ENCODE results near the gene MGRN1. TPM values are rescaled to one million over a fixed set of nuclear protein-coding genes. Genes with fewer than 3 reads are reported as not detected.

MGRN1 gene
- total and polyA plus RNA-seq, 2 experiments from 2014 or later: 14.0 to 26.4 TPM

GRCh38 chr16:4673387-4674046 lies 48.9 kb downstream of the MGRN1 start:
- Histone ChIP-seq H3K9me2 (ENCODE audit: insufficient read depth) (no peaks in the 10 kb centered on the region), H2AFZ (no peak overlapping the region), H3K27me3 (replicated peaks; ENCODE audit: insufficient read depth) (no peaks in the 10 kb centered on the region), H3K4me1 (ENCODE audit: insufficient read depth) (no peaks in the 10 kb centered on the region), H3K4me3 (no peak overlapping the region), H4K20me1 (ENCODE audit: insufficient read depth) (no peaks in the 10 kb centered on the region), H3K9me3 (ENCODE audit: low read depth) (no peaks in the 10 kb centered on the region), H3K36me3 (ENCODE audit: low read depth) (peaks cover 20% of the 10 kb centered on the region), H3F3A (ENCODE audit: insufficient read depth) (no peaks in the 10 kb centered on the region), H3K27ac (no peak overlapping the region), H3K79me2 (ENCODE audit: insufficient read depth) (no peaks in the 10 kb centered on the region), H3K4me2 (ENCODE audit: unreplicated experiment) (no peak overlapping the region), H3K9ac (no peak overlapping the region)
- DNase-seq: no peak
- WGBS, 2 experiments (ENCODE audit: low coverage in 1 of 2, low lambda C conversion rate in 2 of 2, missing lambda C conversion rate in 2 of 2): 92% methylated on average over 29 to 33 of the region's 33 CpGs
- TF ChIP-seq EZH2 (IDR thresholded peaks at IDR 0.05; ENCODE audit: insufficient read depth, poor library complexity, severe bottlenecking): no peak
- TF ChIP-seq EZH2phosphoT487 (IDR thresholded peaks at IDR 0.05; ENCODE audit: insufficient read depth, low read depth): no peak
- in situ Hi-C loops (cut with MboI): no loop called here

GRCh38 chr16:4674926-4675530 lies 50.4 kb downstream of the MGRN1 start:
- no peak overlapping the region for H3K9ac ChIP-seq
- no peaks in the 10 kb centered on the region for H3K4me1 ChIP-seq (ENCODE audit: insufficient read depth)
- no peak overlapping the region for H2AFZ ChIP-seq
- H3K4me3 ChIP-seq: no peak overlapping the region
- H3K36me3 ChIP-seq (ENCODE audit: low read depth): peaks cover 7% of the 10 kb centered on the region; the same call in 1 of the 2 replicates
- H3K79me2 ChIP-seq (ENCODE audit: insufficient read depth): no peaks in the 10 kb centered on the region
- WGBS, 2 experiments (ENCODE audit: low coverage in 1 of 2, low lambda C conversion rate in 2 of 2, missing lambda C conversion rate in 2 of 2): 89 to 91% methylated on average over 9 of the region's 9 CpGs
- no peak for DNase-seq
- TF ChIP-seq EZH2 (IDR thresholded peaks at IDR 0.05; ENCODE audit: insufficient read depth, poor library complexity, severe bottlenecking) (no peak), EZH2phosphoT487 (IDR thresholded peaks at IDR 0.05; ENCODE audit: insufficient read depth, low read depth) (no peak)
- no peaks in the 10 kb centered on the region for H4K20me1 ChIP-seq (ENCODE audit: insufficient read depth)
- H3K4me2 ChIP-seq (ENCODE audit: unreplicated experiment): no peak overlapping the region
- no peaks in the 10 kb centered on the region for H3K9me2 ChIP-seq (ENCODE audit: insufficient read depth)
- no peak overlapping the region for H3K27ac ChIP-seq
- in situ Hi-C loops (cut with MboI): no loop called here
- no peaks in the 10 kb centered on the region for H3F3A ChIP-seq (ENCODE audit: insufficient read depth)
- H3K9me3 ChIP-seq (ENCODE audit: low read depth): no peaks in the 10 kb centered on the region
- H3K27me3 ChIP-seq (replicated peaks; ENCODE audit: insufficient read depth): no peaks in the 10 kb centered on the region

GRCh38 chr16:4675864-4676786 lies 51.5 kb downstream of the MGRN1 start:
- Histone ChIP-seq H3K9ac (no peak overlapping the region), H3K4me1 (ENCODE audit: insufficient read depth) (no peaks in the 10 kb centered on the region), H3K36me3 (ENCODE audit: low read depth) (peaks cover 4% of the 10 kb centered on the region; the same call in 1 of the 2 replicates), H3K9me2 (ENCODE audit: insufficient read depth) (no peaks in the 10 kb centered on the region), H3K9me3 (ENCODE audit: low read depth) (no peaks in the 10 kb centered on the region), H3K27ac (no peak overlapping the region), H4K20me1 (ENCODE audit: insufficient read depth) (no peaks in the 10 kb centered on the region), H2AFZ (no peak overlapping the region), H3K79me2 (ENCODE audit: insufficient read depth) (no peaks in the 10 kb centered on the region), H3K27me3 (replicated peaks; ENCODE audit: insufficient read depth) (no peaks in the 10 kb centered on the region), H3K4me2 (ENCODE audit: unreplicated experiment) (no peak overlapping the region), H3K4me3 (no peak overlapping the region), H3F3A (ENCODE audit: insufficient read depth) (no peaks in the 10 kb centered on the region)
- WGBS, 2 experiments (ENCODE audit: low coverage in 1 of 2, low lambda C conversion rate in 2 of 2, missing lambda C conversion rate in 2 of 2): 84 to 86% methylated on average over 23 of the region's 23 CpGs
- TF ChIP-seq EZH2phosphoT487 (IDR thresholded peaks at IDR 0.05; ENCODE audit: insufficient read depth, low read depth) (no peak), EZH2 (IDR thresholded peaks at IDR 0.05; ENCODE audit: insufficient read depth, poor library complexity, severe bottlenecking) (no peak)
- no peak for DNase-seq
- in situ Hi-C loops (cut with MboI): no loop called here

- H3K4me1 ChIP-seq (ENCODE audit: insufficient read depth): no peaks in the 10 kb centered on the region
- no peak overlapping the region for H3K4me2 ChIP-seq (ENCODE audit: unreplicated experiment)
- H4K20me1 ChIP-seq (ENCODE audit: insufficient read depth): no peaks in the 10 kb centered on the region
- H3K36me3 ChIP-seq (ENCODE audit: low read depth): peaks cover 4% of the 10 kb centered on the region; the same call in 1 of the 2 replicates
- H3K4me3 ChIP-seq: no peak overlapping the region
- DNase-seq: no peak
- no peaks in the 10 kb centered on the region for H3F3A ChIP-seq (ENCODE audit: insufficient read depth)
- no peaks in the 10 kb centered on the region for H3K27me3 ChIP-seq (replicated peaks; ENCODE audit: insufficient read depth)
- H3K27ac ChIP-seq: no peak overlapping the region
- no peaks in the 10 kb centered on the region for H3K79me2 ChIP-seq (ENCODE audit: insufficient read depth)
- in situ Hi-C loops (cut with MboI): no loop called here
- 60 to 65% methylated on average over 11 of the region's 11 CpGs for WGBS, 2 experiments (ENCODE audit: low coverage in 1 of 2, low lambda C conversion rate in 2 of 2, missing lambda C conversion rate in 2 of 2)
- TF ChIP-seq EZH2 (IDR thresholded peaks at IDR 0.05; ENCODE audit: insufficient read depth, poor library complexity, severe bottlenecking) (no peak), EZH2phosphoT487 (IDR thresholded peaks at IDR 0.05; ENCODE audit: insufficient read depth, low read depth) (no peak)
- H2AFZ ChIP-seq: no peak overlapping the region
- H3K9me2 ChIP-seq (ENCODE audit: insufficient read depth): no peaks in the 10 kb centered on the region
- no peaks in the 10 kb centered on the region for H3K9me3 ChIP-seq (ENCODE audit: low read depth)
- no peak overlapping the region for H3K9ac ChIP-seq
Observed at GRCh38 chr16:4676831-4677230, 52.2 kb downstream of the MGRN1 start.

All from GM23248 (cell line).